Colon (tissue), 2 donors: Measurements from ENCODE around the gene NUP107.
"Not testable (repeated sequence)": the region's sequence is repeated elsewhere in the genome, so short reads cannot be mapped to it uniquely, and the experiment has no call there.

Experiments used
- FAIRE-seq: peaks from 2 replicates; lab custom pipeline; 2012; peaks lifted over from hg19 to GRCh38; lab: Jason Lieb, UNC
- donor health status: control.
- donor health status: control.

Gene NUP107

DNA sequence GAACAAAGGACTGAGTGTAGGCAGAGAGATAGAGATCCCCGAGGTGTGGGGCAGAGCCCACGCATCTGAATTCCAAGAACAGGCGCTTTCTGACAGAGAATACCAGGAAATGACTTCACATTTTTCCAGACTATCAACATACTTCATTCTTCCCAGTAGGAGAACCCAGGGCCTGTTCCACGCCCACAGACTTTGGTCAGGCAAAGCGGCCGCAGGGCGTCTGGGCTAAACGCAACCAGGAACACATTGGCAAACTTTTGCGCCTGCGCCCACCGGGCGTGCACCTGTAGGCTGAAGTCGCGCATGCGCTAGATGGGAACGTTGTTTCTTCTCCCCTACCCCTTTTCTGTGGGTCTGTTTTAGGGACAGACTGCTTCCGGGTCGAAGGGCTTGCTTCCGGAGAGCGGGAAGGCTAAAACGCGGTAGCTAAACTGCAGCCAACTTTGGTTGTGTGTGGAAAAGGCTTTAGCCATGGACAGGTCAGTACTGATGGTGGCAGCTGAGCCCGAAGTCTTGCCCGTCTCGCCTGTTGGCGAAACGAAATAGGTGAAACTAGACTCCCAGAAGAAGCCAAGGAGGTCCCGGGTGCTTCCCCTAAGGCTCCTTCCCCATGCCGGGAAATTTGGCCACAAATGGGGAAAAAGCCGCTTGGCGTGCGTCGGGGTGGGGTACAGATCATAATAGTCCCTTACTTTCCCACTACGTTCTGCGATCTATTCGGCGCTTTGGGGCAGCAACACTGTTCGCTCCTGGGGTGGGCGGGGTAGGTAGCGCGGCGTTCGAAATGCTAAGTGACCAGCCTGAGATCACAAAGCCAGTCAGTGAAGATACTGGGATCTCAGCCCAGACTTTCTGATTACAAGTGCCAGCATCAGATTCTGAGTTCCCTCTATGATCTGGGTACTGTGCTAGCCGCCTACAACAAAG lies at the start of gene NUP107:
NUP107 (plus strand) TSS at position 384 of the 927 bp plus-strand sequence; CDS start at position 472, 88 bp downstream.
- FAIRE-seq: no peak

DNA sequence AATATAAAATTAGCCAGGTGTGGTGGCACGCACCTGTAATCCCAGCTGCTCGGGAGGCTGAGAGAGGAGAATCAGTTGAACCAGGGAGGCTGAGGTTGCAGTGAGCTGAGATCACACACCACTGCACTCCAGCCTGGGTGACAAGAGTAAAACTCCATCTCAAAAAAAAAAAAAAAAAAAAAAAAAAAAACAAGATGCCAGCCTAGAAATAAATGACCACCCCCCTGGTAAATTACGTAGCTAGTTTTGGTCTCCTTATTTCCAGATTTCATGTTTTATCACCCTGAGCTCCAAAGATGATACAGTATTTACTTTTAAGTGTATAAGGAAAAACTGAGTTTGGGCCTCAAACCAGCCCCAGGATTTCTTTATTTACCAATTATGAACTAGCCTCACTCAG lies 49.3 kb upstream of the NUP107 start:
- FAIRE-seq: not testable (repeated sequence)

DNA sequence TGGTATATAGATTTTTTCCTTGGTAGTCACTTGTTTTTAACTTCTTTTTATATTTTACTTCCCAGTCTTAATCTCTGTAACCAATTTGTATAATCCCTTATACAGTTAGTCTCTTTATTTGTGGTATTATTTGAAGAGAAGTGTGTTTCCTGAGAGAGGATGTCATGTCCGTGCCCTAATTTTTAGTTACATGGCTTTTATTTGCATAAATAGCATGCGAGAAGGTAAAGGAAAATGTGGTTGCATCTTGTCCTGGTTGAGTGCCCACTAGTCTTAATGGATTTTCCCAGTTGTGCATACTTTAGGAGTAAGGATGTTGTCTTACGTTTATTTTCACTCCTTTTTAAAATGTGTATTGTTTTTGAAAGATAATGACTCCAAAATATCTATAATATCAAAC lies 48.6 kb upstream of the NUP107 start:
- no peak for FAIRE-seq

DNA sequence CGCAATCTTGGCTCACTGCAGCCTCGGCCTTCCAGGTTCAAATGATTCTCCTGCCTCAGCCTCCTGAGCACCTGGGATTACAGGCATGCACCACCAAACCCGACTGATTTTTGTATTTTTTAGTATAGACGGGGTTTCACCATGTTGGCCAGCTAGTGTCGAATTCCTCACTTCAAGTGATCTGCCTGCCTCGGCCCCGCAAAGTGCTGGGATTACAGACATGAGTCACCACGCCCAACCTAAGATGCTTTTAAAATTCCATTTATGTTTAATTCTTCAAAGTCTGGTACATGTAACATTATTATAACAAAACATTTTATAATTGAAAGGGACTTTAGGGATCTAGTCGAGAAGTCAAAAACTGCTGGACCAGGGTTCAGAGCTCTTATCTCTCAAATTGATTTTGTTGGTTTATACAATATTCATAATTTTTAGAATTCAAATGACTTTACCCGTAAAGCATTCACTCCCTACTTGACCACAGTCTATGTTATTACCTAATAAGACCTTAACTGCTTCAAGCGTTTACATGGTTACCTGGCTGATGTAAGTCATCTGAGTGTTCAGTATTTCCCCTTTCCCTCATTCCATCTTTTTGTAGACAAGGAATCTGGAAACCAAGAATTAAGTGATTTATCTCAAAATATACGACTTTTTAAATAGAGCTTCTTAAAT lies 47.9 kb upstream of the NUP107 start:
- FAIRE-seq: no peak

DNA sequence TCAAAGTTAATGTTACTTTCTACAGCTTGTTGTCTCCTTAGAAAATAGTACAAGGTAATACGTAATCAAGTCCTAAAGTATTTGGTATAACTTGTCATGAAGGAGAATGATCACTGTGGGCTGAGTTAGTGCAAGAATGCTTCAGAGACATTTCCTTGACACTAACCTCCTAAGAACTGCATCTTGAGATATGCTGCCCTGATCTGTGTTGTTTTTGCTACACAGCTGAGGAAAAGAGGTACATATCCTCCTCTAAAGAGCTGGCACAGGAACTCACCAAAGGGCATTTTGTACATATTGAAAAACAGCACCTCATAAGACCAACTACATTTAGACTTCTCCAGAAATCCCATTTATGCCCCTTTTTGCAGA lies 47.4 kb upstream of the NUP107 start:
- no peak for FAIRE-seq

DNA sequence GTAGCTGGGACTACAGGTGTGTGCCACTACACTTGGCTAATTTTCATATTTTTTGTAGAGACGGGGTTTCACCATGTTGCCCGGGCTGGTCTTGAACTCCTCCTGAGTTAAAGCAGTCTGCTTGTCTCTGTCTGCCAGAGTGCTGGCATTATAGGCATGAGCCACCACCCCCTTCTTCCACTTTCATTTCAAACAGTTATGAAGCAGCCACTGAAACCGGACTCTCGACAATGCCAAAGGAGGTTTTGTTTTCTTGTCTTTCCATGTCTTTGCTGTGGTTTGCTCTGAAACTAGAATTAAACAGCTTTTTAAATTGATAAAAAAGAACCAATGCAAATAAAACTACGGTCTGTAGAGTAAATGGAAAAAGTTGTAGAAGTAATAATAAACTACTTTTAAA lies 45.6 kb upstream of the NUP107 start:
- no peak for FAIRE-seq

DNA sequence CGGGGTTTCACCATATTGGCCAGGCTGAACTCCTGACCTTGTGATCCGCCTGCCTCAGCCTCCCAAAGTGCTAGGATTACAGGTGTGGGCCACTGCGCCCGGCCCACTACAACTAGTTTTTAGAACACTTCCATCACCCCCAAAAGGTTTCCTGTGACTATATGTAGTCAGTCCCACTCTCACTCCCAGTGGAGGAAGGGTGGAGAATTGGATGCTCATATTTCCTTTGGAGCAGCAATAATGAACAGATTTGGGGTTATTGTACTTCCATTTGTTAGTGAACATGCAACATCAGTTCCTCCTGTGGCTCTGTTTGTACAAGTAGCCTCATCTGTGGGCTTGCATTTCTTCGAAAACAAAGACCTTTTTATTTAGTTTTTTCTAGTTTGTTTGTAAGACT lies 40.3 kb upstream of the NUP107 start:
- no peak for FAIRE-seq

DNA sequence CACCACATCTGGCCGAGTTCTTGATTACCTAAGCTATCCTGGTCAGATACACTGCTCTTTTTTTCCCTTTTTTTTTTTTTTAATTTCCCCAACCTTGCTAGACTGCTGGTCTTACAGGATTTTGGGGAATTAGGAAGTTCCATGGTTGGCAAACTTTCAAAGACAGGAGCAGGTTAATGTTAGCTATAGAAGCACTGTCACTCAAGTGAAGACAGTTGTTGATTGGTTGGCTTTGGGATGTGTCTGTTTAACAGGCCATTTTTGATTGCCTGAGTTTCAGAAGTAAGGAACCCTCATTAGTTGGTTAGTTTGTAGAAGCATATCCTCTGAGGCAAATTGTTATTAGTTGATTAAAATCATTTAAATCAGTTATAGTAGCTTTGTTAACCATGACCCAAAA lies 39.3 kb upstream of the NUP107 start:
- FAIRE-seq: no peak

DNA sequence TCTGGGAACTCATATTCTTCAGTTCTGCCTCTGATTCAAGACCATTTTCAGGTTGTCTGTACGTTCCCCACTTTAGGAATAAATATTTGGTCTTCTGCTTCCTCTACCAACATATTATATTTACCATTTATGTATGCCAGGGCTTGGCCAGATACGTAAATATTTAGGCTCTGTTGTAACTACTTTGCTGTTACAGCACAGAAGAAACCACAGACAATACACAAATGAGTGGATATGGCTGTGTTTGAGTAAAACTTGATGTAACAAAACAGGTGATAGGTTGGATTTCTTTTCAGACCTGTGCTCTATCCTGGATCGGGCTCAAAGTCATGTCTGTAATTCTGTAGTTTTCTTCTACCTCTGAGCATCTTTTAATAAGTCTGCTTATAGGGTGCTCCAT lies 38.6 kb upstream of the NUP107 start:
- FAIRE-seq: no peak

DNA sequence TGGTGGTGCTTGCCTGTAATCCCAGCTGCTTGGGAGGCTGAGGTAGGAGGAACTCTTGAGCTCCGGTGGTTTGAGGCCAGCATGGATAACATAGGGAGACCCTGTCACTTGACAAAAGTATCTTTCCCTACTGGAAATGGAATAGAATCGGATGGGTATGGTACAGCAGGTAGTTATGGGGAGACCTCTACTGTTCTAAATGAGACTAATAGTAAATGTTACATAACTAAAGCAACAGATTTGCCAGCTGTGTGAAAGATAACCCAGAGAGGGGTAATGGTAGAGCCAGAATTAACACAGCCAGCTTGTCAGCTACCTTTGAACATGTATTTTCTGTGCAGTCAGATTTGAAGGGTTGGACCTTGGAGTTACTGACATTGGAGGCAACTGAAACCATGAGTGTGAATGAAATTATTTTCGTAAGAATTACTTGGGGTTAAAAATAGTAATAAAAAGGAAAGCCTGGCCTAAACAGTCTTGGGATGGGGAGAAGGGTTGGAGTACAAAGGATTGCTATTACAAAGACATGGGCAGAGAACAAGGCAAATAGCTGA lies 21.7 kb upstream of the NUP107 start:
- no peak for FAIRE-seq

DNA sequence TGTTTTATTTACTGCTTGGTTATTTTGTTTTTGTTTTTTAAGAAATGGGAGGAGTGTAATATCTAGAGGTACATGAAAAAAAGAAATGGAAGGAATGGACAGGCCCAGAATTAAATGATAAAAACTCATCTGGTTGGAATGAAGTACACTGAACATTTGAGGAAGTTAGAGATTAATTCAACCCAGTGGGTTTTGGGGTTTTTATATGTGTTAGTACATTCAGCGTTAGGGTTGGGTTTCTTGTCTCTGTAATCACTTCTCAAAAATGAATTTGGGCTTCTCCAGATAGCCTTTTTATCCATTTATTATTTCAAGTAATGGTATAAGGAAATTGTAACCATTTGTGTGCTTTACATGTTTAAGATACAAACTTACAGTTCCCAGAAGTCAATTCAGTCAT lies 19.5 kb upstream of the NUP107 start:
- no peak for FAIRE-seq

DNA sequence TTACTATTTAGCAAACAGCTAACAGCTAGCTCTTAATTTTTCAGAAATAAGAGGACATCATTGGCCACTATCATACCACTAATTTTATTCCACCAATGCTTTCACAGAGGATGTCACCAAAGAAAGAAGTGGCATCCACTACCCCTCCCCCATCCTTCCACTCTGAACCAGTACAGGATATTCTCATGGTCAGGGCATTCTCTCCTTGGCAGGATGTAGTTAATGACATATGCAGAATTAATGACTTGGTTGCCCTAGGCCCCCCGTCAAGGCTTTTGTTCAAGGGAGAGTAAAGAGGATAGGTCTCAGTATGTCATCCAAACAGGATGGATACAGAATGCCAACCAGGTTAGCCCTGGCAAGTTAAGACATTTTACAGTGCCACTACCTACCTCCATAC lies 18.9 kb upstream of the NUP107 start:
- no peak for FAIRE-seq

DNA sequence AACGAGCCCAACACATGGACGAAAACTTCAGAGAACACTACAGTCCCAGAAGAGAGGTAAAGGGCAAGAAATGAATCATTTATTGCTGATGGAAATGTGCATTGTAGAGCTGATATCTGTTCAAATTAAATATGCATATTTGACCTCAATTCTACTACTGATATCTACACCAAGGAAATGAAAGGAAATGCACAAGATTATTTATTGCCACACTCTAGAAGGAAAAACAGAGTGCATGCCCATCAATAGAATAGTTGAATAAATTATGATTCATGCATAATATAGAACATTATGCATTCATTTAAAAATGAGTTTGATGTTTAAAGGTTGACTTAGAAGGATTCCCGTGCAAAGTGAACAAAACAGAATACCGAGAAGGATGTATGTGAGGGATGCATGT lies 15.6 kb upstream of the NUP107 start:
- no peak for FAIRE-seq

DNA sequence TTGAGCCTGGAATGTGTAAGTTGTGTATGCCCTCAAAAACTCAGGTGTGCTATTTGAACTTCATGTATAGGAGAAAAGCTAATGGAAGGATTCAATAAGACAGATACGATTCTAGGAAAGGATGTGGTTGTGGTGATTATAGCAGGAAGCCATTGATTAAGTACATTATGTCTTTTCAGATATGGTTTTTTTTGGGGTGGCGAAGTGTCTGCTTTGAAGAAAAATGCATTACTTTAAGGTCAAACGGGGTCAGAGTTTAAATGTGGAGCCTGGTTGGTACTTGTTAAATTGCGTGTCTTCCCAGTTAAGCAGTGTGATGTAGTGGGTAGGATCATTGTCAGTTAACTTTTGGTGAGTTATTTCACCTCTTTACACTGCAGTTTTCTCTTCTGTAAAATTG lies 13.0 kb upstream of the NUP107 start:
- no peak for FAIRE-seq

DNA sequence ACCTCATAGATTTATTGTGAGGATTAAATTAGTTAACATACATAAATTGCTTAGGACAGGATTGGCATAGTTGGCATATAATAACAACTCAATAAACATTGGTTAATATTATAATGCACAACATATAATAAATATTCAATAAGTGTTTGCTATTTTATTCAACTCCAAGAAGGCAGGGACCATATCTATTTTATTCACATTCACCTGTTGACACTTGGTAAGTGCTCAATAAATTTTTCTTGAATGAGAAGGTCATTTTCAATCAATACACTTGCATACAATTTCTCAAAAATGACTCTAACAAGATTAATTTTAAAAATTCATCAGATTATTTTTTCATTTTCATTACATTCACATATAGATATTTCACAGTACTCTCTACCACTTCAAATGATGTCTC lies 12.4 kb upstream of the NUP107 start:
- FAIRE-seq: peak; percentile 47

DNA sequence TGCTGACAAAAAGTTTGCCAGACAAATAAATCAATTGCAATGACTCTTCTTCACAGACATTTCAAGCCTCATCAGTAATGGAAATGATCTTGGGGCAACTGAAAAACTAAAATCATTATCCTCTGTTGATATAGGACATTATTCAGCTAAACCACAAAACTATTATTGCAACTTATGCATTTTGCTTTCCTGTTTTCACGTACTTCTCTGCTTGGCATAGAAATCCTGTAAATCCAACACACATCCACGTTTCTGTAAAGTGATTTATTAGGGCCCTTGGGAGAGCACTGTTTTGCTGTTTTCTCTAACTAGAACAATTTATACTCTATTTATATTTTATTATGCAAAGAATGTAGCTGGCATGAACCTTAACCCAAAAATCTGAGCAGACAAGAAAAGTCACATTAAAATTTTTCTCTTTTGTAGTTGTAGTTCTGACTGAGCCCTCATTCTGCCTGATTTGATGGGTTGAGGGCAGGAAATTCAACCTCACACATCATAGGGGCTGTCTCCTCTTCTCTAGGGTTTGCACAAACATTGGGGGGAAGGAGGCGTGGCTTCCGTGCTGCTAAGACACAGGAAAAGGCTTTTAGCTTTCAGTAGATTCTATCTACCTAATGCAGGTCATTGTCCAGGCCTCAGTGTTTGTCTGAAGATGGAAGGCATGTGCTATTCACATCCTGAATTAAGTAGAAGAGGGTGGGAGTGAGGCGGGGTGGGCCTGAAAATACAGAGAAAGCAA lies 11.5 kb upstream of the NUP107 start:
- FAIRE-seq: no peak

DNA sequence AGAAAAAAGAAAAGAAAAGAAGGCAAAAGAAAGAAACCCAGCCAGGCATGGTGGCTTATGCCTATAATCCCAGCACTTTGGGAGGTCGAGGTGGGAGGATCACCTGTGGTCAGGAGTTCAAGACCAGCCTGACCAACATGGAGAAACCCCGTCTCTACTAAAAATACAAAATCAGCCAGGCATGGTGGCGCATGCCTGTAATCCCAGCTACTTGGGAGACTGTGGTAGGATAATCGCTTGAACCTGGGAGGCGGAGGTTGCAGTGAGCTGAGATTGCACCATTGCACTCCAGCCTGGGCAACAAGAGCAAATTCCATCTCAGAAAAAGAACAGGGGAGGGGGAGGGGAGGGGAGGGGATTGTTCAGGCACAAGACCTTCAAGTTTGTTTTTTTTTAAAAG lies 9.9 kb upstream of the NUP107 start:
- not testable (repeated sequence) for FAIRE-seq

DNA sequence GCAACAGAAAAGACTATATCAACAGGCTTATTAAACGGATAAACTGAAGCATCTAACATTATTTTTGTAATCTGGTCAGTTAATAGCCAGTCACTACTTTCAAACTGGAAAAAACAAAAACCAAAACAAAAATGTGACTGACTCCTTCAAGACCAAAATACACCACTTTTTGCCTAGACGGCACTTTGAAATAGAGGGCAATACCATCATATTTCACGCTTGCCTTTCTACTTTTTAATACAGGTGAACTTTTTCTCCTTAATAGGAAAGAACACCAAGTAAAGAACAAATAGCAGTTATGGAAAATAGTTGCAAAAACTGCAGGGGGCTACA lies 550 bp upstream of the NUP107 start:
- no peak for FAIRE-seq

DNA sequence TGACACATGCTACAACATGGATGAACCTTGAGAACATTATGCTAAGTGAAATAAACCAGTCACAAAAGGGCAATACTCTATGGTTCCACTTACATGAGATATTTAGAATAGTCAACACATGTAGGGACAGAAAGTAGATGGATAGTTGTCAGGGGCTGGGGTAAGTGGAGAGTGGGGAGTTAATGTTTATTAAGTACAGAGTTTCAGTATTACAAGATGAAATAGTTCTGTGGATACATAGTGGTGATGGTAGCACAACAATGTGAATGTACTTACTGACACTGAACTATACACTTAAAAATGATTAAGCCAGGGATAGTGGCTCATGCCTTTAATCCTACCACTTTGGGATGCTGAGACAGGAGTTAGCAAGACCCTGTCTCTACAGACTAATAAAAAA lies 8.7 kb downstream of the NUP107 start:
- no peak for FAIRE-seq

DNA sequence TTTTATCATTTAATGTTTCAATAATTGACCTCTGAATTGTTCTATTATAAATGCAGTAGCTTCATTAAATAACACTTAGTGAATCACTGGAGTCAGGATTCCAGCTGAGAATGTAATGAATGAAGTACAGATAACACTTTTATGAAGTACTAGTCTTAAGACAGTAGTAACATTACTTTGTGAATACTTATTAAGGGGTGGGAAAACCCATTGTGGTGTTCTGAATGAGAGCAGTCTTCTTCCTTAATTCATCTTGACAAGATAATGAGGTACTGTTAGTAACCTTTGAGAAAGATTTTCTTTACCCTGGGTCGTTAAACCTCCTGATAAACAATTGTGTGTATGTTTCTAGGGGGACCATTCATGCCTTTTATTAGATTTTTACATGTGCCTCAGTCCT lies 12.7 kb downstream of the NUP107 start:
- FAIRE-seq: no peak

DNA sequence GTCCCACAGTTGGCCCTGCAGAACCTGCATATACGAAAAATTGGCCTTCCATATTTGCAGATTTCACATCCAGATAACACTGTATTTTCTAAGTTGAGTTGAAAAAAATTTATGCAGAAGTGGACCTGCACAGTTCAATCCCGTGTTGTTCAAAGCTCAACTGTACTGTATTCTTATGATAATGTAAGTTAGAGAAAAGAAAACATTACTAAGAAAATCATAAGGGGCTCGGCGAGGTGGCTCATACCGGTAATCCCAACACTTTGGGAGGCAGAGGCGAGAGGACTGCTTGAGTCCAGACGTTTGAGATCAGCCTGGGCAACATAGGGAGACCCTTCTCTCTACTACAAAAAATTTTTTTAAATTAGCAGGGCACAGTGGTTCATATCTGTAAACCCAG lies 41.0 kb downstream of the NUP107 start:
- no peak for FAIRE-seq

DNA sequence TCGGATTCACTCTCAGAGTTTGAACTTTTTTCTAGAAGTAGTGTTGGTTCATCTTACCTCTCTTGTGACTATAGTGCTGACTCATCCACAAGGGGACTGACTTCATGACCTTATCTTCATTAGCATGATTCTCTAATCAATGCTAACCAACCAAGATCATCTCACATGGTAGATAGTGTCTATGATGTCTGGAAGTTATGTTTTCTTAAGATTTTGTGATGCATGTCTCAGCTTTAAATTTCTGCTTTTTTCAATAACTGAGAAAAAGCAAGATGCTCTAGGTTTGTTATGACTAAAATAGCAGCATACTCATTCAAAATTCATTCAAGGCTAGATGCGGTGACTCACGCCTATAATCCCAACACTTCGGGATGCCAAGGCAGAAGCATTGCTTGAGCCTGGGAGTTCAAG lies 46.9 kb downstream of the NUP107 start:
- FAIRE-seq: no peak

DNA sequence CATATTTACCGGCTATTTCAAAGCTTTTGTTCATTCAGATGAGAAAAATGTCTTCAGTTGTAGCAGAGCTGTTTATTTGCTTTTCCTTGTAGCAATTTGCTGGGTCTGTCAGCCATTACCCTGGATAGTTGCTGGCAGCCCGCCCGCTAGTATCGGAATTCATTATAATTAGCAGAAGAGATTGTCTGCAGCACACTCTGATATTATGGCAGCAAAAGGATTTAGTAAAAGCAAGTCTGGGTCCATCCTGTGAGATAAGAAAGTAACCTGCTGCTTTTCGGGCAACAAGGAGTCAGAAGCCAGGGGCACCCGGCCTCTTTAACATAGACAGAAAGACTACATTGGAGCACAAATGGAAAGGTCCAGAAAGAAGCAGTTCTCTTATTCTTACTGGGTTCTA lies 53.1 kb downstream of the NUP107 start:
- no peak for FAIRE-seq
